GM23338 (cell line): ENCODE measurements around the gene SPECC1L. TPM values are rescaled to one million over a fixed set of nuclear protein-coding genes. Genes with fewer than 3 reads are reported as not detected.

Experiments
- ATAC-seq: fragments of 200-7000 bp; cut with Tn5 transposase; 3 replicates; pipeline ENCODE4 v1.9.1; 2020
- DNase-seq: peaks from one replicate; pipeline ENCODE4 v3.0.0-alpha.2; 2015; ENCODE audit warnings: low spot score
- H2AFZ ChIP-seq: fragments of 200-600 bp; sonication (generic); 2 replicates; pipeline ENCODE4 v1.8.0; 2016; ENCODE audit warnings: antibody characterized with exemption, mild to moderate bottlenecking, moderate library complexity
- H3F3A ChIP-seq: fragments of 200-600 bp; sonication (generic); replicated peaks from 2 replicates; pipeline ENCODE4 v1.8.0; 2017; ENCODE audit warnings: antibody characterized with exemption, mixed run types, low read depth
- H3K27ac ChIP-seq: fragments of 200-600 bp; sonication (generic); 2 replicates; pipeline ENCODE4 v1.6.1; 2016; ENCODE audit warnings: low read depth
- H3K27me3 ChIP-seq: fragments of 200-600 bp; sonication (generic); 2 replicates; pipeline ENCODE4 v1.8.0; 2016; ENCODE audit warnings: mild to moderate bottlenecking, mixed run types, moderate library complexity; ENCODE audit not compliant: insufficient read depth
- H3K36me3 ChIP-seq: fragments of 200-600 bp; sonication (generic); 2 replicates; pipeline ENCODE4 v1.8.0; 2016; ENCODE audit warnings: mild to moderate bottlenecking; ENCODE audit not compliant: insufficient read depth
- H3K4me1 ChIP-seq: fragments of 200-600 bp; sonication (generic); 2 replicates; pipeline ENCODE4 v1.8.0; 2016; ENCODE audit warnings: mild to moderate bottlenecking, moderate library complexity; ENCODE audit not compliant: insufficient read depth
- H3K4me2 ChIP-seq: fragments of 200-600 bp; sonication (generic); 2 replicates; pipeline ENCODE4 v1.7.1; 2017; ENCODE audit warnings: mixed run types
- H3K4me3 ChIP-seq: fragments of 200-600 bp; sonication (generic); 2 replicates; pipeline ENCODE4 v1.6.1; 2016; ENCODE audit warnings: mixed run types
- H3K79me2 ChIP-seq: fragments of 200-600 bp; sonication (generic); replicated peaks from 2 replicates; pipeline ENCODE4 v1.8.0; 2017; ENCODE audit warnings: mild to moderate bottlenecking; ENCODE audit not compliant: insufficient read depth
- H3K9me2 ChIP-seq: fragments of 200-600 bp; sonication (generic); 2 replicates; pipeline ENCODE4 v1.8.0; 2017; ENCODE audit not compliant: insufficient read depth
- H4K20me1 ChIP-seq: fragments of 200-600 bp; sonication (generic); replicated peaks from 2 replicates; pipeline ENCODE4 v1.8.0; 2017; ENCODE audit warnings: mild to moderate bottlenecking; ENCODE audit not compliant: insufficient read depth
- H3K27ac Mint-ChIP-seq: 2 replicates; pipeline ENCODE4 v1.8.0; 2020; ENCODE audit warnings: inconsistent platforms, mild to moderate bottlenecking, moderate library complexity, mixed read lengths
- H3K27me3 Mint-ChIP-seq: 3 replicates; pipeline ENCODE4 v1.8.0; 2022; ENCODE audit warnings: low read depth, mild to moderate bottlenecking, moderate library complexity, mixed read lengths, inconsistent platforms; ENCODE audit not compliant: insufficient read depth, poor library complexity
- H3K36me3 Mint-ChIP-seq: 3 replicates; pipeline ENCODE4 v1.8.0; 2021; ENCODE audit warnings: low read depth, mild to moderate bottlenecking, inconsistent platforms, moderate library complexity, mixed read lengths
- H3K4me1 Mint-ChIP-seq: 3 replicates; pipeline ENCODE4 v1.8.0; 2020; ENCODE audit warnings: mild to moderate bottlenecking, inconsistent platforms, mixed read lengths
- H3K4me3 Mint-ChIP-seq: 3 replicates; pipeline ENCODE4 v1.8.0; 2021; ENCODE audit warnings: moderate library complexity, mild to moderate bottlenecking, inconsistent platforms, mixed read lengths
- H3K9me3 Mint-ChIP-seq: 3 replicates; pipeline ENCODE4 v1.8.0; 2020; ENCODE audit warnings: moderate library complexity, mild to moderate bottlenecking, inconsistent platforms, mixed read lengths
- EZH2 ChIP-seq: fragments of 200-600 bp; sonication (generic); IDR thresholded peaks from one replicate; pipeline ENCODE4 v1.8.0; 2017; ENCODE audit warnings: antibody characterized with exemption, mild to moderate bottlenecking, low read depth; ENCODE audit not compliant: unreplicated experiment
- NANOG ChIP-seq: IDR thresholded peaks from 2 replicates; pipeline ENCODE4 v1.6.1; 2016; ENCODE audit warnings: antibody characterized with exemption, borderline replicate concordance
- REST ChIP-seq: IDR thresholded peaks from one replicate; pipeline ENCODE4 v1.6.1; 2018; ENCODE audit warnings: antibody characterized with exemption; ENCODE audit not compliant: unreplicated experiment
- ZNF114 ChIP-seq: fragments of 250-450 bp; sonication (Bioruptor Pico); IDR thresholded peaks from 2 replicates; pipeline ENCODE4 v1.5.0; 2020; ENCODE audit warnings: mild to moderate bottlenecking, moderate library complexity
- polyA plus RNA-seq: library from polyadenylated mRNA; unstranded; fragments of >200 nt; fragmentation: Nextera tagmentation; extraction: Ambion mirVana; gene quantifications from 2 replicates; pipeline ENCODE4 v1.2.1, GENCODE V29; 2016
- total RNA-seq: library from RNA; depleted of rRNA; stranded (reverse); fragments of >200 nt; shearing (Covaris generic); gene quantifications from 2 replicates; pipeline ENCODE4 v1.2.3, GENCODE V29; 2014

SPECC1L gene
- total and polyA plus RNA-seq, 2 experiments from 2014 or later = 24.3 to 44.7 TPM

DNA sequence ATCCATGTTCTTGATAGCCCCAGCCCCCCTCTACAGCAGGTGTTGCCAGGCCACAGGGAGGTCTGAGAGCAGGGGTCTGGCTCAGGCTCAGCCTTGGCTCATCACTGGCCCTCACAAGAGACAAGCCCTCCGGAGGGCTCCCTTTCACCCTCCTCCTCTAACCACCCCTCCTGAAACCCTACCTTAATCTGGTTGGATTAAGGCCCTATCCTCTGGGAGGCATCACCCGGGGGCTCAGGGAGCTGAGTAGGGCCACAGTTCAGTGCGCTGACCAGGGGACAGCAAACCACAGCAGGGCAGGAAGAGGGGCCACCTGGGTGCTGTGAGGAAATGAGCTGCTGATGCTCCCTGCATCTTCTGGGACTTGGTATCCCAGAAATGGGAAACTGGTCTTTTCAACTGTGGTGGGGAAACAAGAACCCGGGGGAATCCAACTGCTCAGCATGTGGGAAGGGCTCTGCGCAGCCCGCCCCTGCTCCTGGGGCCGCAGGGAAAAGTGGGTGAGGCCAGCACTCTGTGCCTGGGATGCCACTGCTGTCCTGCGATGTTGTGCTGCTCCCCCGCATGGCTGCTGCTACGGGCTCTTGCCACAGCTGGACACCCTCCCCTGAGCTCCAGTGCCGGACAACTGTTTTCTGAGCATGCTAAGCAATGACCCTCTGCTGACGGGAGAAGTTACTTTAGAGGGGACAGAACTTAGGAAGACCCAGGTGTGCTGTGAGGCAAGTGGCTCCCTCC is 174.3 kb downstream of the SPECC1L start:
- Histone ChIP-seq H3K4me2 (no peak overlapping the region; the same call in 1 of the 2 replicates), H3K36me3 (no peaks in the 10 kb centered on the region), H2AFZ (no peak overlapping the region), H4K20me1 (no peaks in the 10 kb centered on the region), H3K4me1 (no peaks in the 10 kb centered on the region; the same call in 1 of the 2 replicates), H3K4me3 (no peak overlapping the region), H3K9me2 (peaks cover 4% of the 10 kb centered on the region; the same call in 1 of the 2 replicates), H3F3A (no peaks in the 10 kb centered on the region), H3K27me3 (no peaks in the 10 kb centered on the region), H3K27ac (no peak overlapping the region), H3K79me2 (no peaks in the 10 kb centered on the region)
- H3K4me3 Mint-ChIP-seq = no peak overlapping the region
- no peaks in the 10 kb centered on the region; the same call in 1 of the 3 replicates for H3K36me3 Mint-ChIP-seq
- H3K27ac Mint-ChIP-seq = no peak overlapping the region
- H3K4me1 Mint-ChIP-seq = peaks cover 12% of the 10 kb centered on the region
- DNase-seq = no peak
- H3K27me3 Mint-ChIP-seq = peaks cover 2% of the 10 kb centered on the region
- TF ChIP-seq REST = no peak
- TF ChIP-seq ZNF114 = no peak
- TF ChIP-seq EZH2 = no peak
- no peak for TF ChIP-seq NANOG
- ATAC-seq = peak; percentile 36
- H3K9me3 Mint-ChIP-seq = no peaks in the 10 kb centered on the region

DNA sequence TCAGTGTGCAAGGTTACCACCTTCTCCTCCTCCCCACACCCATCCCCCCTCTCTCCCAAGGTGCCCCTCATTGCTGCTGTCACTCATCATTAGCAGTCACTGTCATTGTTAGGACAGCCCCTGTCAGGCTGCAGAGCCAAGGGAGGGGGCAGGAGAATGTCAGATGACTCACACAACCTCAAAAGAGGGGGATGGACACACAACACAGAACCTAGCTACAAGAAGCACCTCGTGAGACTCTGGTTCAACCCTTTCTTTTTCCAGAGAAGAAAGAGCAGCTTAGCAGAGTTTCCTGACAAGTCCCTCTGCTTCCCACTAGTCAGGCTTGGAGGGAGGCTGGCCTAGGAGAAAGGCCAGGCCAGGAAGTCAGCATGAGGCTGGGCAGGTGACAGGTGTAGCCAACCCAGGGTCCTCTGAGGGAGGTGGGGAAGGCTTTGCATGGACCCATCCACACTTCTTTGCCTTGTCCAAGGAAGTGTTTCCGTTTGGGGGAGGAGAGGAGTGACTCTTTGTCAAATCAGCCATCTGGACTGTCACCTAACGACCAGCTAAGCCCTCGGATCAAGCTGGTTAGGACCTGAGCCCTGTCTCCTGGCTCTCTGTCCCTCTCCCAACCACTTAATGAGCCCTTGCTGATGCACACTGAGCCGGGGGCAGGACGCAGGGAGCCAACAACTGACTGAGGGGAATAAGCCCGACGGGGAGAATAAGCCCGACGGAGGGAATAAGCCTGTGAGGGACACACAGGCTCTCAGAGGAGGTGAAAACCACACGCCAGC is 175.0 kb downstream of the SPECC1L start:
- no peaks in the 10 kb centered on the region; the same call in 1 of the 3 replicates for H3K36me3 Mint-ChIP-seq
- H3K36me3 ChIP-seq = no peaks in the 10 kb centered on the region
- H3K27ac ChIP-seq = no peak overlapping the region
- peaks cover 15% of the 10 kb centered on the region for H3K4me1 Mint-ChIP-seq
- H4K20me1 ChIP-seq = no peaks in the 10 kb centered on the region
- no peaks in the 10 kb centered on the region for H3F3A ChIP-seq
- no peaks in the 10 kb centered on the region for H3K79me2 ChIP-seq
- H3K27me3 ChIP-seq = no peaks in the 10 kb centered on the region
- no peak overlapping the region for H3K27ac Mint-ChIP-seq
- H3K9me3 Mint-ChIP-seq = no peaks in the 10 kb centered on the region
- DNase-seq = no peak
- peak; percentile 25 for ATAC-seq
- H3K27me3 Mint-ChIP-seq = peaks cover 3% of the 10 kb centered on the region
- H3K4me1 ChIP-seq = no peaks in the 10 kb centered on the region; the same call in 1 of the 2 replicates
- no peak for TF ChIP-seq ZNF114
- H3K4me3 ChIP-seq = no peak overlapping the region
- peaks cover 4% of the 10 kb centered on the region; the same call in 1 of the 2 replicates for H3K9me2 ChIP-seq
- no peak overlapping the region; the same call in 1 of the 2 replicates for H3K4me2 ChIP-seq
- no peak overlapping the region for H2AFZ ChIP-seq
- no peak overlapping the region for H3K4me3 Mint-ChIP-seq
